Measurements from ENCODE around the gene ADAP1. TPM values are rescaled to one million over a fixed set of nuclear protein-coding genes. Genes with fewer than 3 reads are reported as not detected.

The ADAP1 gene
- total and polyA plus RNA-seq, 2 of the 13 experiments (the other 11 are each of a cell fraction or from before 2014, with no cell fraction given), result 10.5 to 24.6 TPM

GRCh38 chr7:963236-964078 lies 9.0 kb upstream of the ADAP1 start (continued):
- TF ChIP-seq ZNF337 (CRISPR knock-in tag; IDR thresholded peaks at IDR 0.05; ENCODE audit: borderline replicate concordance, low read depth), result no peak
- TF ChIP-seq, protein P1, sequence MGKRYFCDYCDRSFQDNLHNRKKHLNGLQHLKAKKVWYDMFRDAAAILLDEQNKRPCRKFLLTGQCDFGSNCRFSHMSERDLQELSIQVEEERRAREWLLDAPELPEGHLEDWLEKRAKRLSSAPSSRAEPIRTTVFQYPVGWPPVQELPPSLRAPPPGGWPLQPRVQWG (CRISPR knock-in tag; IDR thresholded peaks at IDR 0.05; ENCODE audit: borderline replicate concordance, low read depth), result no peak
- TF ChIP-seq ZNF260 (CRISPR knock-in tag; IDR thresholded peaks at IDR 0.05; ENCODE audit: borderline replicate concordance, low read depth), result no peak
- TF ChIP-seq SP1 (IDR thresholded peaks at IDR 0.05), result no peak
- no peak for TF ChIP-seq SP1 (CRISPR knock-in tag; IDR thresholded peaks at IDR 0.05)
- no peak for TF ChIP-seq ZBTB14 (CRISPR knock-in tag; IDR thresholded peaks at IDR 0.05)
- TF ChIP-seq KDM5A (IDR thresholded peaks at IDR 0.05; ENCODE audit: borderline replicate concordance, low read length), result no peak
- TF ChIP-seq, protein P2, sequence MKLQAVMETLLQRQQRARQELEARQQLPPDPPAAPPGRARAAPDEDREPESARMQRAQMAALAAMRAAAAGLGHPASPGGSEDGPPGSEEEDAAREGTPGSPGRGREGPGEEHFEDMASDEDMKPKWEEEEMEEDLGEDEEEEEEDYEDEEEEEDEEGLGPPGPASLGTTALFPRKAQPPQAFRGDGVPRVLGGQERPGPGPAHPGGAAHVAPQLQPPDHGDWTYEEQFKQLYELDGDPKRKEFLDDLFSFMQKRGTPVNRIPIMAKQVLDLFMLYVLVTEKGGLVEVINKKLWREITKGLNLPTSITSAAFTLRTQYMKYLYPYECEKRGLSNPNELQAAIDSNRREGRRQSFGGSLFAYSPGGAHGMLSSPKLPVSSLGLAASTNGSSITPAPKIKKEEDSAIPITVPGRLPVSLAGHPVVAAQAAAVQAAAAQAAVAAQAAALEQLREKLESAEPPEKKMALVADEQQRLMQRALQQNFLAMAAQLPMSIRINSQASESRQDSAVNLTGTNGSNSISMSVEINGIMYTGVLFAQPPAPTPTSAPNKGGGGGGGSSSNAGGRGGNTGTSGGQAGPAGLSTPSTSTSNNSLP (IDR thresholded peaks at IDR 0.05; ENCODE audit: low read depth, low read length), result no peak
- no peak for TF ChIP-seq KMT2B (CRISPR knock-in tag; IDR thresholded peaks at IDR 0.05)
- TF ChIP-seq RARA (CRISPR knock-in tag; IDR thresholded peaks at IDR 0.05), result no peak
- no peak for TF ChIP-seq ZNF143 (CRISPR knock-in tag; IDR thresholded peaks at IDR 0.05)
- no peak for TF ChIP-seq ZBTB39 (CRISPR knock-in tag; IDR thresholded peaks at IDR 0.05)
- TF ChIP-seq MXD4 (CRISPR knock-in tag; IDR thresholded peaks at IDR 0.05), result no peak
- peak; percentile 73 for TF ChIP-seq RAD21 (CRISPR knock-in tag; IDR thresholded peaks at IDR 0.05)
- TF ChIP-seq TEAD2 (CRISPR knock-in tag; IDR thresholded peaks at IDR 0.05), result no peak
- TF ChIP-seq ZNF30 (CRISPR knock-in tag; IDR thresholded peaks at IDR 0.05), result no peak
- TF ChIP-seq ZNF746 (CRISPR knock-in tag; IDR thresholded peaks at IDR 0.05), result no peak
- TF ChIP-seq ZNF780A (CRISPR knock-in tag; IDR thresholded peaks at IDR 0.05), result no peak
- TF ChIP-seq ZNF512 (CRISPR knock-in tag; IDR thresholded peaks at IDR 0.05), result no peak
- TF ChIP-seq, protein P3, sequence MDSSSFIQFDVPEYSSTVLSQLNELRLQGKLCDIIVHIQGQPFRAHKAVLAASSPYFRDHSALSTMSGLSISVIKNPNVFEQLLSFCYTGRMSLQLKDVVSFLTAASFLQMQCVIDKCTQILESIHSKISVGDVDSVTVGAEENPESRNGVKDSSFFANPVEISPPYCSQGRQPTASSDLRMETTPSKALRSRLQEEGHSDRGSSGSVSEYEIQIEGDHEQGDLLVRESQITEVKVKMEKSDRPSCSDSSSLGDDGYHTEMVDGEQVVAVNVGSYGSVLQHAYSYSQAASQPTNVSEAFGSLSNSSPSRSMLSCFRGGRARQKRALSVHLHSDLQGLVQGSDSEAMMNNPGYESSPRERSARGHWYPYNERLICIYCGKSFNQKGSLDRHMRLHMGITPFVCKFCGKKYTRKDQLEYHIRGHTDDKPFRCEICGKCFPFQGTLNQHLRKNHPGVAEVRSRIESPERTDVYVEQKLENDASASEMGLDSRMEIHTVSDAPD (CRISPR knock-in tag; IDR thresholded peaks at IDR 0.05), result no peak
- TF ChIP-seq HOXA7 (CRISPR knock-in tag; IDR thresholded peaks at IDR 0.05), result no peak
- TF ChIP-seq PAF1 (CRISPR knock-in tag; IDR thresholded peaks at IDR 0.05), result 0 out of 2 replicates have a peak, but pooled peaks have one; percentile 21
